AG04449 (cell line): ENCODE data around the gene TMEM61.

ENCODE experiments used
- CTCF ChIA-PET: fragments of 350-600 bp; formaldehyde crosslinking; extraction: SDS; loops from one replicate; lab custom pipeline; 2021; ENCODE audit warnings: antibody characterized with exemption; lab: Yijun Ruan, JAX
- POLR2A ChIA-PET: fragments of 400-600, 350-600 bp; formaldehyde crosslinking; extraction: SDS; loops from one replicate; lab custom pipeline; 2020; ENCODE audit warnings: antibody characterized with exemption, inconsistent platforms; lab: Yijun Ruan, JAX
- DNase-seq: peaks from one replicate; pipeline ENCODE4 v3.0.0-alpha.2; 2010; ENCODE audit warnings: low read depth, low spot score
- H3K4me3 ChIP-seq: 2 replicates; pipeline ENCODE4 v1.5.1; 2011; ENCODE audit warnings: low read depth, mild to moderate bottlenecking, control low read depth, low read length
- CTCF ChIP-seq: IDR thresholded peaks from one replicate; pipeline ENCODE4 v1.5.1; 2011; ENCODE audit warnings: mild to moderate bottlenecking, moderate library complexity, low read length, control low read depth, inconsistent platforms; ENCODE audit not compliant: insufficient read depth; ENCODE audit errors: missing control alignments

The TMEM61 gene

GRCh38 chr1:54984131-54984842 lies 3.9 kb downstream of the TMEM61 start:
- DNase-seq: no peak
- no peak for TF ChIP-seq CTCF
- POLR2A ChIA-PET: no interaction called here
- H3K4me3 ChIP-seq: no peak overlapping the region
- CTCF ChIA-PET: interaction anchor here (1.1 to 10.4 kb wide), 6 partner anchors 9 to 37 kb away, joined by 3 to 209 read pairs (median 8); partner anchors contain the start of gene BSND

DNA sequence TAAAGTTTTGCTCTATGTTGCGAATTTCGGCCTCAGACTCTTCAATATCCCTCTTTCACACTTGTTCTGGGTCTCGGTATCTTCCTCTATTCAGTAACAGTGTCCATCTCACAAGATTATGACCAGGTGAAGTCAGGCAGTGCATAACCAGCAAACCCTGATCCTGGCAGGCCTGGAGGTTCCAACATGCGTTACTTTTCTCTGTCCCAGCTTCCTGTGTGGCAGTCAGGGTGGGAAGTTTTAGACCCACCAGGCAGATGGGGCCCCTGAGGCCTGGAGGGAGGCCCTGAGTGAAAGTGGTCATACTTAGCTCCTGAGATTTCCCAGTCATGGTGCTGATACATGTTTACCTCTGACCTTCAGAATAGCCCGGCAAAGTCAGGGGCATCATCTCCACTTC lies 5.1 kb downstream of the TMEM61 start:
- DNase-seq: no peak
- H3K4me3 ChIP-seq: no peak overlapping the region
- no peak for TF ChIP-seq CTCF
- POLR2A ChIA-PET: no interaction called here
- CTCF ChIA-PET: interaction anchor here (0.9 to 10.4 kb wide), 7 partner anchors 11 to 36 kb away, joined by 3 to 209 read pairs (median 7); partner anchors contain the start of gene BSND

DNA sequence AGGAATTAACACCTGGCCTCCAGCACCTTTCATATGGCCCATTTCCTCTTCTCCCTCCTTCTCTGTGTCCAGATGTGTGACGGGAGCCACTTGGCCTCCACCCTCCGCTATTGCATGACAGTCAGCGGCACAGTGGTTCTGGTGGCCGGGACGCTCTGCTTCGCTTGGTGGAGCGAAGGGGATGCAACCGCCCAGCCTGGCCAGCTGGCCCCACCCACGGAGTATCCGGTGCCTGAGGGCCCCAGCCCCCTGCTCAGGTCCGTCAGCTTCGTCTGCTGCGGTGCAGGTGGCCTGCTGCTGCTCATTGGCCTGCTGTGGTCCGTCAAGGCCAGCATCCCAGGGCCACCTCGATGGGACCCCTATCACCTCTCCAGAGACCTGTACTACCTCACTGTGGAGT lies 5.6 kb downstream of the TMEM61 start:
- no peak overlapping the region for H3K4me3 ChIP-seq
- POLR2A ChIA-PET: no interaction called here
- DNase-seq: no peak
- TF ChIP-seq CTCF: no peak
- CTCF ChIA-PET: interaction anchor here (0.9 to 10.4 kb wide), 7 partner anchors 8 to 37 kb away, joined by 3 to 209 read pairs (median 9); partner anchors contain the start of gene BSND

- TF ChIP-seq CTCF: no peak
- ChIA-PET POLR2A (no interaction called here), CTCF (interaction anchor here (1.1 to 10.4 kb wide), 7 partner anchors 9 to 37 kb away, joined by 3 to 209 read pairs (median 11); partner anchors contain the start of gene BSND)
- no peak for DNase-seq
- no peak overlapping the region for H3K4me3 ChIP-seq
Observed at GRCh38 chr1:54986533-54986932, 6.1 kb downstream of the TMEM61 start.

DNA sequence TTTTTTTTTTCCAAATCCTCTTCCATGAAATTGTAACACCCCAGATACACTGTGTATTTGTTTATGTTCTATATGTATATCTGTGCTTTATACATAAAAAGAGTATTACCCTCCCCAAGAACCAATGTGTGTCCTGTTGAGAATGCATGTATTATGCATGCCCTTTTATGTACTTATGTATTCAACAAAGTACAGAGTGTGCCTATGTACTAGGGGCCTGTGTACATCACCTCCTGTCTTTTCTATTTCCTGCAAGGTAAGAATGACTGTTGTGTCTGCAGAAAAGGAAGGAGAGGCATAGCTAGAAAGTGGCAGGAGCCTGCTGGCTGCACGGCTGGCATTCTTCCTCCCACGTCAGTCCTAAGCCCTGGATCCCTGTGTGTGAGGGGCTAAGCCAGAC lies 7.0 kb downstream of the TMEM61 start:
- TF ChIP-seq CTCF: no peak
- CTCF ChIA-PET: interaction anchor here (1.1 to 10.4 kb wide), 7 partner anchors 9 to 38 kb away, joined by 3 to 209 read pairs (median 11); partner anchors contain the start of gene BSND
- POLR2A ChIA-PET: no interaction called here
- DNase-seq: no peak
- H3K4me3 ChIP-seq: no peak overlapping the region
